ENCODE data around the gene TAOK1. TPM values are rescaled to one million over a fixed set of nuclear protein-coding genes. Genes with fewer than 3 reads are reported as not detected.

TAOK1 gene
- total RNA-seq, 1 donor from 2014 or later, result 40.6 TPM

GRCh38 chr17:29593591-29594518 is 203.7 kb downstream of the TAOK1 start:
- DNase-seq (ENCODE audit: low read depth in 2 of 2), result peak in 1 of 2 donors; percentile 40

- no peak for DNase-seq (ENCODE audit: low read depth in 2 of 2)
These were observed 204.4 kb downstream of the TAOK1 start for GRCh38 chr17:29594519-29595090.

GRCh38 chr17:29595107-29595942 is 205.2 kb downstream of the TAOK1 start:
- peak in 1 of 2 donors; percentile 29 for DNase-seq (ENCODE audit: low read depth in 2 of 2)

DNA sequence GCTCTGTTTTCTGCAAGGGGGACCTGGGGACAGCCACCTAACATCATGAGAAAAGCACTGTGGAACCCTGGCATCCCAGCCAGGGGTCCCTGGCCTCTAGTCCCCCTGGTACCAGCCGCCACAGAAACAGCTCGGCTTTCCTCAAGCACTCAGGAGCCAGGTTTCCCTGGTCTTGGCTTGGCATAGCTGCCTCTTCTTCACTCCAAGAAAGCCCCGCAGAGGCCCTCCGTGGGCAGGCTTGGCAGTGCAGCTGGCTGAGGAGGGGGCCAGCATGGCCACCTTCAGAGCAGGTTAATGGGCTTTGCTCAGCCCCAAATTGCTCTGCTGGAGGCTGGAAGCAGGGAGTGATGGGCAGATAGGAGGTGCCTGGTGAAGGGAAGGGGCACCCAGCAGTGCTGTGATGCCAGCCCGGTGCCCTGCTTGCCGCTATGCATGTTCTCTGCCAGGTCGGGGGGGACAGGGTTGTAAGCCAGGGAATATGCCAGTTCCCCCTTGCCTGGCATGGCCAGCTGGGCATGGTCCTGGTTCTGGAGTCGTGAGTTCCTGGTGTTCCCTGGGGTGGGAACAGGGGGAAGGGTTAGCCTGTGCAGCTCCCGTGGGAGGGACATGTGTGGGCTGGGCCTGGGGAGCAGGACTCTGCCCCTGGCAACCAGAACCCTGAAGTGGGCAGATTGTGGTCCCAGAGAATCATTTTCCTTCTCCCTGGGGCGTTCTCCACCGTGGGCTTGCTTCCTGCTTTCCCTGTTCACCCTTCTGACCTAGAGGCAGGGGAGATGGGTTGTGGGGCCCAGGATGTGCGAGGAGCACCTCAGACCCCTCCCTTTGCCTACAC is 206.0 kb downstream of the TAOK1 start:
- DNase-seq (ENCODE audit: low read depth in 2 of 2), result no peak

- no peak for DNase-seq (ENCODE audit: low read depth in 2 of 2)
These were observed 206.6 kb downstream of the TAOK1 start for GRCh38 chr17:29596811-29597210.

DNA sequence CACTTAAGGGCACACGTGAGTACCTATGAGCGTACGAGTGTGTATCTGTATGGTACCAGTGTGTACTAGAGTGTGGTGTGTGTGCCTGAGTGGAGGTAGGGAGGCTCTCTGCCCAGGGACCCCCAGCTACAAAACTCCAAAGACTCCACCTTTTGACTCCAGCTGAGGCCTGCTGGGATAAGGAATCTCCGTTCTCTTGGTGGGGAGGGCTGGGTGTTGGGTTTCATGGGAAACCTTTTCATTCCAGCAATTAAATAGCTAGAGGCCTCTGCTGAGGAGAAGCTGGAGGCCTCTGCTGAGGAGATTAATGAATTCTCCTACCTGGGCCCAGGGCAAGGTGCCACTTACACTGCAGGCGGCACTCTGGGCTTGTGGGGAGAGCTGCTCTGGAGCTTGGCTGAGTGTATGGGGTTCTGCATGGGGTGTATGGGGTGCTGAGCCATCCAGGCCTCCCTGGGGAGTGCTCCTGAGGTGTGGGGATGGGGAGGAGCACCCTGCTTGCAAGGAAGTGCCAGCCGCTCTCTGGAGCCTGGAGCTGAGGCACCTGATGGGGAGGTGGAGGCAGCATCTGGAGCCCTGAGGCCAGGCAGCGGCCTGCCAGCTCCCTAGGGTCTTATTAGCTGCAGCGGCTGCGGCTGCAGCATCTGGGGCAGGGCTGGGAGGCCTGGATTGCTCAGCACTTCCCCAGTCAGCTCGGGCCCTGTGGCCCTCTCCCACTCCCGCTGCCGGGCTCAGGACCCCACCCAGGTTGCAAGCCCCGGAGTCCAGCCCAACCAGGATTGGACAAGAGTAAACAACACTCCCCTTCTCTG is 207.4 kb downstream of the TAOK1 start:
- DNase-seq (ENCODE audit: low read depth in 2 of 2), result no peak

Other genes with a start within 250 kb of the TAOK1 start
- gene MYO18A, start 210.0 kb upstream of the TAOK1 start, total RNA-seq, result 26.7 and 35.1 TPM in 2 replicates
- not detected in 2 replicates for gene CRYBA1, start 143.5 kb upstream of the TAOK1 start, total RNA-seq
- 24.9 and 31.1 TPM in 2 replicates for gene NUFIP2, start 96.2 kb upstream of the TAOK1 start, total RNA-seq
- 5.0 and 5.6 TPM in 2 replicates for gene ABHD15, start 176.7 kb downstream of the TAOK1 start, total RNA-seq
- 20.0 and 29.8 TPM in 2 replicates for gene TP53I13, start 178.3 kb downstream of the TAOK1 start, total RNA-seq
- 27.7 and 40.6 TPM in 2 replicates for gene GIT1, start 199.3 kb downstream of the TAOK1 start, total RNA-seq
- gene ANKRD13B, start 202.8 kb downstream of the TAOK1 start, total RNA-seq, result 3.5 and 5.6 TPM in 2 replicates
- 0.64 and 1.3 TPM in 2 replicates for gene CORO6, start 232.5 kb downstream of the TAOK1 start, total RNA-seq

Measured in dermis microvascular lymphatic vessel endothelial cell (primary cell).